Mesendoderm (in vitro differentiated cells): ENCODE measurements around the gene ARVCF.

ENCODE experiments used
- DNase-seq: peaks from one replicate; pipeline ENCODE4 v3.0.0; 2013
- H2AK5ac ChIP-seq: 2 replicates; pipeline ENCODE4 v1.6.1; 2013; ENCODE audit warnings: low read length, inconsistent platforms
- H2BK120ac ChIP-seq: 2 replicates; pipeline ENCODE4 v1.6.1; 2013; ENCODE audit warnings: low read depth, mild to moderate bottlenecking, low read length, moderate library complexity, mixed read lengths
- H2BK15ac ChIP-seq: replicated peaks from 2 replicates; pipeline ENCODE4 v1.6.1; 2013; ENCODE audit warnings: low read depth, mild to moderate bottlenecking, moderate library complexity
- H2BK5ac ChIP-seq: 2 replicates; pipeline ENCODE4 v1.6.1; 2013; ENCODE audit warnings: low read length, inconsistent platforms
- H3K18ac ChIP-seq: 2 replicates; pipeline ENCODE4 v1.6.1; 2013; ENCODE audit warnings: mild to moderate bottlenecking, low read length, mixed read lengths
- H3K23ac ChIP-seq: one replicate; pipeline ENCODE4 v1.6.1; 2013; ENCODE audit warnings: low read length
- H3K27ac ChIP-seq: 2 replicates; pipeline ENCODE4 v1.5.1; 2013; ENCODE audit warnings: low read depth, mild to moderate bottlenecking, inconsistent platforms, low read length, moderate library complexity
- H3K27me3 ChIP-seq: 2 replicates; pipeline ENCODE4 v1.6.1; 2013; ENCODE audit warnings: low read length, control low read depth, mild to moderate bottlenecking, inconsistent platforms; ENCODE audit not compliant: insufficient read depth, poor library complexity
- H3K36me3 ChIP-seq: 2 replicates; pipeline ENCODE4 v1.6.1; 2013; ENCODE audit warnings: low read length, inconsistent platforms; ENCODE audit not compliant: control insufficient read depth, insufficient read depth
- H3K4ac ChIP-seq: one replicate; pipeline ENCODE4 v1.6.1; 2013; ENCODE audit warnings: low read depth, mild to moderate bottlenecking, low read length, moderate library complexity
- H3K4me1 ChIP-seq: 2 replicates; pipeline ENCODE4 v1.6.1; 2013; ENCODE audit warnings: low read depth, low read length, inconsistent platforms; ENCODE audit not compliant: control insufficient read depth
- H3K4me2 ChIP-seq: 2 replicates; pipeline ENCODE4 v1.6.1; 2013; ENCODE audit warnings: low read length
- H3K4me3 ChIP-seq: 2 replicates; pipeline ENCODE4 v1.5.1; 2013; ENCODE audit warnings: mild to moderate bottlenecking, low read length
- H3K56ac ChIP-seq: one replicate; pipeline ENCODE4 v1.6.1; 2013; ENCODE audit warnings: low read length
- H3K79me1 ChIP-seq: 2 replicates; pipeline ENCODE4 v1.6.1; 2013; ENCODE audit warnings: low read length, inconsistent platforms
- H3K79me2 ChIP-seq: 2 replicates; pipeline ENCODE4 v1.6.1; 2013; ENCODE audit warnings: mild to moderate bottlenecking, low read length; ENCODE audit not compliant: control insufficient read depth, insufficient read depth
- H3K9ac ChIP-seq: 2 replicates; pipeline ENCODE4 v1.6.1; 2013; ENCODE audit warnings: low read length, inconsistent platforms
- H4K5ac ChIP-seq: one replicate; pipeline ENCODE4 v1.6.1; 2013; ENCODE audit warnings: low read length
- H4K8ac ChIP-seq: one replicate; pipeline ENCODE4 v1.6.1; 2013; ENCODE audit warnings: low read depth, mild to moderate bottlenecking, control low read depth, low read length, moderate library complexity
- WGBS: extraction: QIAGEN DNeasy Blood & Tissue Kit; methylation state at CpG from one replicate; pipeline ENCODE4 v1.1.7; 2013; ENCODE audit warnings: low lambda C conversion rate, missing lambda C conversion rate; ENCODE audit not compliant: insufficient coverage; ENCODE audit errors: extremely low coverage; 5-methylcytosine and 5-hydroxymethylcytosine counted together

ARVCF gene

DNA sequence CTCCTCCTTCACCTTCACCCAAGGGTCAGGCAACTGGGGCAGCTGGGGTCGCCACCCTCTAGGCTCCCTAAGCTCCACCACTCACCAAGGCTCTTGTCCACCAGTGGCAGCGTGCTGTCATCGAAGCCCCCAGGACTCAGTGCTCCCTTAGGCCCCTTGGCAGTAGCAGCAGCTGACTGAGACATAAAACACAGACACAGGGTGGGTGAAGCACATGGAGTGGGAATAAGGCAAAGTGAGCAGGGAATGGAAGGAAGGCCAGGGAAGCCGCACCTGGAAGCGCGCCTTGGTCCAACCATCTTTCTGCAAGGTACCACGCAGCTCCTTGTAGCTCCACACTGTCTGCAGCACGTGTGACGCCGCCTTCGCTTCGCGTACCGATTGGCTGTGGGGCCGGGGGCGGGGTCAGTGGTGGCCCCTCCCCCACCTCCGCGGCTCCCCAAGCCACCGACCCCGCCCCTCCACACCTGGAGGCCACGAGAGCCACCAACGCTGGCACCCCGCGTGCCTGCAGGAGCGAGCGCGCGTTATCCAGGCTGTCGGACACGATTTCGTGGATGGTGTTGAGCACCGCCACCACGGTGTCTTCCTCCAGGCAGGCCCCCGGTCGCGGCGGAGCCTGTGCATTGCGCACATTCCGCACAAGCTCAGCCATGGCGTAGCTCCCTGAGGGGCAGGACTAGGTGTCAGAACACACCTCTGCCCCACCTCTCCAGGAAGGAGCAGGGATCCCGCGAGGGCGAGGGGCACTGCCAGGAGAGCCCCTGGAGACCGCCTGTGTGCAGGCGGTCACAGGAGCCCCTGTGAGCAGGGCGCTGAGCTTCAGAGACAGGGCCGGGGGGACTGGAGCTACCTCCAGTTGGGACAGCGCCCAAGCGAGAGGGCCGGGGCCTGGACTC, 43.7 kb downstream of the ARVCF start:
- Histone ChIP-seq H4K8ac (no peak overlapping the region), H3K18ac (no peak overlapping the region), H3K23ac (no peak overlapping the region), H2BK15ac (no peak overlapping the region), H2AK5ac (no peak overlapping the region), H3K56ac (no peak overlapping the region), H2BK5ac (no peak overlapping the region), H3K4me2 (no peak overlapping the region), H3K79me1 (no peaks in the 10 kb centered on the region), H3K27ac (no peak overlapping the region), H3K9ac (no peak overlapping the region), H3K4me1 (peaks cover 8% of the 10 kb centered on the region), H2BK120ac (no peak overlapping the region), H3K36me3 (no peaks in the 10 kb centered on the region), H3K4me3 (no peak overlapping the region), H3K79me2 (no peaks in the 10 kb centered on the region), H4K5ac (no peak overlapping the region), H3K27me3 (no peaks in the 10 kb centered on the region), H3K4ac (no peak overlapping the region)
- WGBS = no CpG with 5 or more reads among the region's 50 CpGs
- no peak for DNase-seq

DNA sequence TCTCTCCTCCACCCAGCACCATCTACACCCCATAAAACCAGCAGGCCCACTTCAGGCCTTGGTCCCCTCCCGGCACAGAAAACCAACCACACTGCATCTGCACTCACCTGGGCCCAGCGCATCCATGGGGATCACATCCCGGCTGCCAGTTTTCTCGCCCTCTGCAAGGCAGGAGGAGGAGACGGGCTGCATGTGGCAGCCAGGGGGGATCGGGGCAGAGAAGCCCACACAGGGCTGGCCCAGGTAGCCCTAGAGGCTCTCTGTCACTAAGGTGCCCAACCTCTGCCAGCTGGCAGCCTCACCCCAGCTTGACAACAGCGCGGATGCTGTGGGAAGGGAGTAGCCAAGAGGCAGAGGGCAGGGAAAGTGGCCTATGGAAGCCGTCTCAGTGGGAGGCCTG, 44.4 kb downstream of the ARVCF start:
- Histone ChIP-seq H3K79me1 (no peaks in the 10 kb centered on the region), H3K27me3 (no peaks in the 10 kb centered on the region), H2BK15ac (no peak overlapping the region), H3K4me3 (no peak overlapping the region), H2BK120ac (no peak overlapping the region), H3K23ac (no peak overlapping the region), H2AK5ac (no peak overlapping the region), H4K5ac (no peak overlapping the region), H3K27ac (no peak overlapping the region), H3K18ac (no peak overlapping the region), H2BK5ac (no peak overlapping the region), H3K4me2 (no peak overlapping the region), H3K4ac (no peak overlapping the region), H3K79me2 (no peaks in the 10 kb centered on the region), H3K56ac (no peak overlapping the region), H3K36me3 (no peaks in the 10 kb centered on the region), H3K9ac (no peak overlapping the region), H4K8ac (no peak overlapping the region), H3K4me1 (peaks cover 8% of the 10 kb centered on the region)
- DNase-seq = no peak
- WGBS = no CpG with 5 or more reads among the region's 9 CpGs

DNA sequence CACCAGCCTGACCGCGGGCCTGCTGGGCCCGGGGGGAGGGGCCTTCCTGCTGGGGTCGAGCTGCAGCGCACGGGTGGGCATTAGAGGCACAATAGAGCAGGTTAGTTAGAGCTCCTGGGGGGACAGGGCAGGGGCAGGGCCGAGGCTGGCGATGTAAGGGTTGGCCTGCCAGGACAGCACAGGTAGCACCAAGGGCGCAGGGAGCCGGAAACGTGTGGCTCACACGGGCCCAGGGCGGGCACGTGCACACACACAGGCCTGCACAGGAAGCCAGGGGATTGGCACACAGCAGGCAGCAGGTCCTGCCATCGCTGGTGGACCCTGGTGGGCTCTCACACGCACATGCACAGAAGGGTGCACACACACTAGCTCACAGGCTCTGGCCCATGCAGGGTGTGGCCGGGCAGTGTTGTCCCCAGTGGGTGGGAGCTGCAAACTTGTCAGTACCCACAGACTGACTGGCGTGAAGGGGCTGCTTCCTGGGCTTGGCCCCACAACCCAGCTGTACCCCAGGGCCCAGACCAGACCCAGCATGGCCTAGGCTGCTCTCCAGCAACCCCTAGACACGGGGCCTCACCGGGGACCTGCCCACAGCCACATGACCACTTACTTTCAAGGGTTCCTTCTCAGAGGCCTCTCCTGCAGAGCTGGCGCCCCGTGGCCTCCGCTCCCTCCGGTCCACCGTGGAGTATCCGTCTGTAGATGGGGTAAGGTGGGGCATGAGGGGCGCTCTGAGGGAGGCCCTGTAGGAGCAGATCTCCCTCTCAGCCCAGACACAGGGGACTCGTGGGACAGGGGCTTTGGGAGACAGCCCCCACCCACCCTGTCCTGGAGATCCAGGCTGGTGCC, 45.1 kb downstream of the ARVCF start:
- Histone ChIP-seq H3K4ac (no peak overlapping the region), H4K8ac (no peak overlapping the region), H3K27me3 (no peaks in the 10 kb centered on the region), H2BK120ac (no peak overlapping the region), H3K4me3 (no peak overlapping the region), H3K56ac (no peak overlapping the region), H3K4me1 (peaks cover 8% of the 10 kb centered on the region), H3K4me2 (no peak overlapping the region), H2BK15ac (no peak overlapping the region), H4K5ac (no peak overlapping the region), H3K27ac (no peak overlapping the region), H3K79me2 (no peaks in the 10 kb centered on the region), H3K9ac (no peak overlapping the region), H3K23ac (no peak overlapping the region), H3K79me1 (no peaks in the 10 kb centered on the region), H3K18ac (no peak overlapping the region), H2AK5ac (no peak overlapping the region), H2BK5ac (no peak overlapping the region), H3K36me3 (no peaks in the 10 kb centered on the region)
- no peak for DNase-seq
- no CpG with 5 or more reads among the region's 28 CpGs for WGBS

DNA sequence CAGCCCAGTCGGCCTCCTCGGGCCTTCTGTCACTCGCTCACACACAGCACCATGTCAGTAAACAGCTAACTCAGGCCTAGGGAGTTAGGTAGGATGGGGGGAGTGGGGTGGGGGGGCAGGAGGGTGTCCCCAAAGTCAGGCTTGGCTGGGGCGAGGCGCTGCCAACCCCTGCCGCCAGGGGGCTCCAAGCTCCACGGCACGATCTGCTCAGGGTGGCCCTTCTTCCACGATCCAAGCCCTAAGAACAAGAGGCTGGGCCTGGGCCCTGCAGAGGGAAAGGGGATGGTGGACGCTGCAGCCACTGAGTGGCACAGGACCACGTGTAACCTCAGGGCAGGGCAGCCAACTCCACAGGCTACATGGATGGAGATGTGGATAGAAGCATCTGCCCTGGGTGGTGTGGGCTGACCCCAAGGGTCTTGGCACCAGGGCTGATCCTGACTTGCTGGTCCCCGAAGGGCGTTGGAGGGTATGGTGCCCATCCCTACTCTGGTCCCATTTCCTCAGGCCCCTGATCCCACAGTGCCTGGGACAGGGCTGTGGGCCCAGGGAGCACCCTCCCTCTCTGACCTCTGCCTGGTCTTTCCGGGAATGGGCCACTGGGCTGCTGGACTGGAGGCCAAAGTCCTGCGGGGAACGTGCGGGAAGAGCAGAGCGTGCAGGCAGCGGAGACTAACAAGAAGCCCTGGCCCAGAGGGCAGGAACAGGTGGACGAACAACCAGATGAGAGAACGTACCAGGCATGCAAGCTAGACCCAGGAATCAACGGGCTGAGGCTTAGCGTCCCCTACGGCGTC, 45.9 kb downstream of the ARVCF start:
- H3K27me3 ChIP-seq = no peaks in the 10 kb centered on the region
- H3K4me3 ChIP-seq = no peak overlapping the region
- H3K23ac ChIP-seq = no peak overlapping the region
- no peak overlapping the region for H2AK5ac ChIP-seq
- no peak overlapping the region for H4K5ac ChIP-seq
- H3K9ac ChIP-seq = no peak overlapping the region
- no peak overlapping the region for H3K4ac ChIP-seq
- H3K56ac ChIP-seq = no peak overlapping the region
- DNase-seq = peak; percentile 58
- H3K27ac ChIP-seq = no peak overlapping the region
- H2BK5ac ChIP-seq = no peak overlapping the region
- H3K36me3 ChIP-seq = no peaks in the 10 kb centered on the region
- H3K4me2 ChIP-seq = no peak overlapping the region
- H3K4me1 ChIP-seq = peaks cover 8% of the 10 kb centered on the region
- H3K79me2 ChIP-seq = no peaks in the 10 kb centered on the region
- no peak overlapping the region for H3K18ac ChIP-seq
- no peaks in the 10 kb centered on the region for H3K79me1 ChIP-seq
- no peak overlapping the region for H2BK15ac ChIP-seq
- no peak overlapping the region for H4K8ac ChIP-seq
- no CpG with 5 or more reads among the region's 25 CpGs for WGBS
- no peak overlapping the region for H2BK120ac ChIP-seq

DNA sequence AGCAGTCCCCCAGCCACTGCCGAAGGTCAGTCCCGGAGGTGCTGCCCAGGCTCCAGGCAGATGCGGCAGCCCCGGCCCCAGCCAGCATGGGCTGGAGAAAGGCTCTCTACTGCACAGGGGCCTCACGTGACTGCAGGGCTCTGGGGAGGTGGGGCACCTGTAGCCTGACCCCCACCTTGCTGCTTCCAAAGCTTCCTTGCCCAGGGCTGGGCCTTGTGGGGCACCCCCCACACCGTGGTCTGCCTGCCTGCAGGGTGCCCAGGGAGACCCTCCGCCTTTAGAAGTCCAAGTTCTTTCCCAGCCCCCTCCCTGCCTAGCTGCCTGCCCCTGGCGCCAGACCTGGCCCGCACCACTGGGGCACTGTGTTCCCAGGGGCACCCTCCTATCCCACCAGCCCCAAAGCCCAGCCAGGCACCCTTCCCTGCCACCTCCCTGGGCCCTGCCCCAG, 46.6 kb downstream of the ARVCF start:
- Histone ChIP-seq H2BK120ac (no peak overlapping the region), H4K5ac (no peak overlapping the region), H3K23ac (no peak overlapping the region), H3K9ac (no peak overlapping the region), H3K18ac (no peak overlapping the region), H3K27me3 (no peaks in the 10 kb centered on the region), H2BK15ac (no peak overlapping the region), H3K36me3 (no peaks in the 10 kb centered on the region), H3K4me1 (peaks cover 3% of the 10 kb centered on the region), H2BK5ac (no peak overlapping the region), H3K27ac (no peak overlapping the region), H3K79me1 (no peaks in the 10 kb centered on the region), H3K56ac (no peak overlapping the region), H3K4me3 (no peak overlapping the region), H3K4ac (no peak overlapping the region), H2AK5ac (no peak overlapping the region), H3K4me2 (no peak overlapping the region), H3K79me2 (no peaks in the 10 kb centered on the region), H4K8ac (no peak overlapping the region)
- DNase-seq = no peak
- no CpG with 5 or more reads among the region's 9 CpGs for WGBS
